GM18508 (cell line): ENCODE measurements around the gene KCNQ2.

ENCODE experiments used
- ATAC-seq: cut with Tn5 transposase; IDR thresholded peaks from one replicate; pipeline ENCODE4 v1.9.1; 2021; ENCODE audit warnings: moderate number of reproducible peaks; ENCODE audit not compliant: insufficient read depth, unreplicated experiment

KCNQ2 gene

DNA sequence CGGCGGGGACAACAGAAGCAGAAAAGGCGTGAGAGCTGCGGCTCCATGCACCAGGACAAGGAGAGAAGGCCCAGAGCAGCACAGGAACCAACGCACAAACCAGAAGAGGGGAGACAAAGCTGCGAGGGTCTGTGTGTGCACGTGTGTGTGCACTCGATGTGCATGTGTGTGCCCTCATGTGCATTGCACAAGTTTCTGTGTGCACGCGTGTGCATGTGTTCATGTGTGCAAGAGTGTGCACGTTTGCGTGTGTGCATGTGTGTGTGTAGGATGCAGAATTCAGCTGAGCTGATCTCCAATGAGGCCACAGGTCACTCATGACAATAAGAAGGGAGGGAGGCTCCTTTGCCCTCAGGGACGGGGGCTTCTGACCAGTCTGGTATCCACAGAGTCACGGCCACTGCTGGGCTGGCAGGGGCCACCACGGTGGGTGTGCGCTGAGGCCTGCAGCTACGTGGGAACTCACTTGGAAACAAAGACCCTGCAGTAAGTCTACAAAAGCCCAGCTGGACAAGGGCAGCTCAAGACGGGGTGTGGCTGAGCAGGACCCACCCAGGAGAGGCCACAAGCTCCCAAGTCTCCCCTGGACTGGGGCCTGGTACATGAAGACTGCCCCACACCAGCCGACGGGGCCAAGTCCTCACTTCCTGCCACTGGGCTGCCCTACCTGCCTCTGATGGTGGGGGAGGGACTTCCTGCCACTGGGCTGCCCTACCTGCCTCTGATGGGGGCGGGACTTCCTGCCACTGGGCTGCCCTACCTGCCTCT, 63.2 kb downstream of the KCNQ2 start:
- ATAC-seq, result no peak

GRCh38 chr20:63408684-63409046, 63.8 kb downstream of the KCNQ2 start:
- no peak for ATAC-seq

DNA sequence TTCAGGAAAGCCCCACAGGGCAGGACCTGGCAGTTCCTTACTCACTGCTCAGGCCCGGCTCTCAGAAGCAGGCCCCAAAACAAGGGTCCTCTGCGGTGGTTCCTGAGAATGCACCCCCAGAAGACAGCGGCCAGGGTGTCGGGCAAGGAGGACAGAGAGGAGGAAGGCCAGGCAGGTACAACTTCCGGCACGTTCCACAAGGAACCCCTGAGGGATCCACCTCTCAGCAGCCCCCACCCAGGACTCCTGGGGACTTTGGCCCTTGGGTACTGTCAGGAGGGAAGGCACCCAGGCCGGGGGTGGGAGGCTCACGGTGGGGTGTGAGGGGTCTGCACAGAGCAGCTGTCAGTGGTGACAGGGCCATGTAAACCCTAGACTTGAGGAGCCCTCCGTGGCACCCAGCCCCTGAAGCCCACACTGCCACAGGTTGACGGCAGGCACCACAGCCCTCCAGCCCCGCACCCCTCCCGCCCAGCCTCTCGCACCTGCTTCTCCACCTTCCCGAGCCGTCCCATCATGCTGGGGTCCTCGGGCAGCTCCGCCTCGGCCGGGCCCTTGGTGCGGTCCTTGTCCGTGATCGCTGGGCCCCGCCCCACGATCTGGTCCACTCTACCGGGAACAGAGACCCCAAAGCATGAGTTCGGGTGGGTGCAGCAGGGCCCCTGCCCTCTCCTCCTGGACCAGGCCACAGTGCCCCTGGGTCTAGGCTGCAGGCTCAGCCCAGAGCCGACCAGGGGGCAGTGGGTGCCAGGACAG, 64.3 kb downstream of the KCNQ2 start:
- no peak for ATAC-seq

DNA sequence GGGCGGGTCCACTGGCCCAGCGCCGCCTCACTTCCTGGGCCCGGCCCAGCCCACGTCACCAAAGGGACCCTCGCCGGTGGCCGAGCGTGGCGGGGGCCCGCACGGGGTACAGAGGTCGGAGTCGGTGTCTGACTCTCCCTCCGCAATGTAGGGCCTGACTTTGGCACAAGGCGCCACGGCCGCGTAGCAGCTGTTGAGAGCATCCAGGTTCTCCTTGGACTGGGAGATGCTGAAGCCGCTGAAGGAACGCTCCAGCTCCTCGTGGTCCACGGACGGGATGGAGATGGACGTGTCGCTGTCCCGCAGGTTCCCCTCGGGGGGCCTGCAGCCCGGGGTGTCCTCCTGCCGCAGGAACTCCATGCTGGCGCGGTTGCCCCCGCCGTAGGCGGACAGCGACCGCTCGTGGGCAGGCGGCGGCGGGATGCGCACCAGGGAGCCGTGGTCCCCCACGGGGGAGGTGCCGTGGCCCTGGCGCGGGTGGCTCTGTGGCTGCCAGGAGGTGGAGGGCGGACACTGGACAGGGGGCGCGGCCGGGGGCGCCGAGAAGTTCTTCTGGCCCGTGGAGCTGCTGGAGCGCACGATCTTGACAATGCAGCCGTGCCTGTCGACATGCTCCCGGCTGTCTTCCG, 65.7 kb downstream of the KCNQ2 start:
- ATAC-seq, result no peak

DNA sequence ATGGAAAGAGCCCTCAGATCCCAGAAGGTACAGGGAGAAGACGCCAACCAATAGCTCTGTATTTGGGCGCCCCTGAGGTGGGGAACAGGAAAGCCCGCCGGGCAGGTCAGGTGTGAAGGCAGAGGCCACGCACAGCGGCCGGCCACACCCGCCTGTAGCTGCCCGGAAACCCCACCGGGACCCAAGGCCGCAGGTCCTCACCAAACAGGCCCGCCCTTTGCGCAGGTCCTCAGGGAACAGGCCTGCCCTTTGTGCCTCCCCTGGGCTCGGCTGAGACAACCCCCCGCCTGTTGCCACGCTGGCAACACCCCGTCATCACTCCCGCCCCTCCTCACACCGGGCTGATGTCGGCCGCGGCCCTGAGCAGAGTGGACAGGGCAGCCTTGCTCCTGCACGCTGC, 66.4 kb downstream of the KCNQ2 start:
- ATAC-seq, result no peak

DNA sequence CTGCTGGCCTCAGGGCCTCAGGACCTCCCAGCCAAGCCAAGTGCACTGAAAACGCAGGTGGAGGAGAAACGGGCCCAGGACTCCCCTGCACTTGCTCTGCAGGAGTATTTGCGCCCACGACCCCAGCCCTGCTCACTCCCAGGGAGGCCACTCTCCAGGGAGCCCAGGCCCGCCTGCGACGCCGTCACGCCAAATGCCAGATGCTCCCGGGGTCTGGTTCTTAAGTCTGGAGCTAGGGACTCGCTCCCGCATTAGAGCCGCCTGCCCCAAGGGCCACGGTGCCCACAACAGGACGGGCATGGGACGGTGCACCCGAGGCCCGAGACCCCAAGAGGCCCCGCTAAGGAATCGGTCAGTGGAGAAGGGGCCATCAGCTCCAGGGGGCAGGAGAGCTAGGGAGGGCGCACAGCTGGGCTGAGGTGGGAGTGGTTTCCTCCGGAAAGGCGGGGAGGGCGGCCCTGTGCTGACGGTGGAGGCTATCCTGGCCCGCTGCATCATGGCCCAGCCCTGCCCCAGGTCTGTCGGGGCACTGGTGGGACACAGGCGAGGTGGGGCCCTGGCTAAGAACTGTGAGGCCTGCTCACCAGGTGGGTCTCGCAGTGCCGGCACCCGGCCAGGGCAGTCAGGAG, 67.2 kb downstream of the KCNQ2 start:
- no peak for ATAC-seq

DNA sequence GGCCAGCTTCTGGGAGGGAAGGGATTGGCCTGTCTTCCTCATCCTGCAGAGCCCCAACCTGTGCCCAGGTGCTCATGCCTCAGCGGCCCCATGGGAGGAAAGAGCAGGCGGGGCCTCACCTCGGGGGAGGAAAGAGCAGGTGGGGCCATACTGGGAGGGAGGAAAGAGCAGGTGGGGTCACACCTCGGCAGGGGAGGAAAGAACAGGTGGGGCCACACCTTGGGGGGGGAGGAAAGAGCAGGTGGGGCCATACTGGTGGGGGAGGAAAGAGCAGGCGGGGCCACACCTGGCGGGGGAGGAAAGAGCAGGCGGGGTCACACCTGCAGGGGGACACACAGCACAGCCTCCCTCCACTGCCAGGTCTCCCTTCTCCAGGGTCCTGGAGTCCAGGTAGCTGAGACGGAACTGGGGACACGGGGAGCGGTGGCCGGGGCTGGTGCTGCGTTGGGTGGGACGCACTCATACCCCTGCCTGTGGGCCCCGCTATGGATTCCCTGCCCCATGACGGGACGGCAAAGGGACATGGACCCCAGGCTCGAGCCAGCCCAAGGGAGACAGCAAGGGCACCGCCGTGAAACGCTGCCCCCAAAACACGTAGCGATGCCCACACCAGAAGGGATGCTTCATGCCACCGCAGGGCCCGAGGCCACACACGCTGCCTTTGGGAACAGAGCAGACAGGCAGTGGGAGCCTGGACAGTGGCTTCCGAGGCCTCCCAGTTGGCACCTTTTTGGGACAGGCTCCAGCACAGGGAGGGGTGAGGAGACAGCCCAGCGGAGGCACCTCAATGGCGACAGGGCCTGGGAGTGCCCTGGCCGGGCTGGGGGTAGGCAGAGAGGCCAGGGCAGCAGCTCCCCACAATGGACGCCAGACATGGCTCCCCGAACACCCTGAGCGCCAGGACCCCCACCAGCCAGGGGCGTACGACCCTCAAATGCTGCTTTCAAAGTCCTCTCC, 68.0 kb downstream of the KCNQ2 start:
- ATAC-seq, result no peak

- ATAC-seq, result no peak
These were observed 68.9 kb downstream of the KCNQ2 start for GRCh38 chr20:63403403-63404105.

DNA sequence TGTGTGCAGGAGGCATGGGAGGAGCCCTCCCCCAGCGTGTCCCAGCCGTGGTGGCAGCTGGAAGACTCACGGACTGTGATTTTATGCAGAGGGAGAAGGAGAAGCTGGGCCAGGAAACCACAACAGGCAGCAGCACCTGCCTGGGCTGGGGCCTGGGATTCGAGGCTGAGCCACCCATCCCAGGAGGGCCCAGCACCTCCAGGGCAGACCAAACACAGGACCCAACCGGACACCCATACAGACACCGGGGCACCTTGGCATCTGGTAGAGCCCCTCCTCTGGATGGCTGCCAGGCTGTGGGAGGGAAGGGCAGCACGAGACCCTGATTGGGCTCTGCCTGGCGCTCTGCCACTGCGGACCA, 69.6 kb downstream of the KCNQ2 start:
- ATAC-seq, result no peak

DNA sequence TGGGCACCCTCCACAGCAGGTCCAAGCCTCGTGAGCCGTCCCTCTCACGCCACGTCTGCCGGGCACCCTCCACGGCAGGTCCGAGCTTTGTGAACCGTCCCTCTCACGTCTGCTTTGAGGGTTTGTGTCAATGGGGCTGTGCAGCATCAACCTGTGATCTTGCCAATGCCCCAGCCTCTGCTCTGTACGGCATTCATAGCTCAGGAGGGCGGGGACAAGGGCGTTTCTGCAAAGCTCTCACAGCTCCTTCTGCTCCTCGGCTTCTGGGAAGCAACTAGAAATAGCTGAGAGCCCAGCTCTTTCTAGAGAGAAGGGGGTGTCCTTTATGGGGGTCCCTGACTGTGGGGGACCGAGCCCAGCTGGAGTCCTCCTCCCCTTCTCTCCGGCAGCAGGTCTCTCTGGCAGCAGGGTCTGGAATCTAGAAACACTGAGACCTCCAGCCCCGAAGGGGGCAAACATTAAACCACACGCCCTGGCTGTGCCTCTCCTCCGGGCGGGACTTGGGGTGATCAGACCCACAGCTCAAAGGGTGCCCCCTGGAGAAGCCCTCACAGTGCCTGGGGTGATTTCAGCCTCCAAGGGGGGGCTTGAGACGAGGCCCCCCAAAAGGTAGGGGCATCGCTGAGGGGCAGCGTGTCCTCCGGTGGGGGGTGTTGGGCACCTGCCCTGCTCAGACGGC, 70.1 kb downstream of the KCNQ2 start:
- no peak for ATAC-seq

- ATAC-seq, result no peak
These were observed 70.9 kb downstream of the KCNQ2 start for GRCh38 chr20:63401384-63402110.

GRCh38 chr20:63400486-63401210, 71.8 kb downstream of the KCNQ2 start:
- ATAC-seq, result no peak

DNA sequence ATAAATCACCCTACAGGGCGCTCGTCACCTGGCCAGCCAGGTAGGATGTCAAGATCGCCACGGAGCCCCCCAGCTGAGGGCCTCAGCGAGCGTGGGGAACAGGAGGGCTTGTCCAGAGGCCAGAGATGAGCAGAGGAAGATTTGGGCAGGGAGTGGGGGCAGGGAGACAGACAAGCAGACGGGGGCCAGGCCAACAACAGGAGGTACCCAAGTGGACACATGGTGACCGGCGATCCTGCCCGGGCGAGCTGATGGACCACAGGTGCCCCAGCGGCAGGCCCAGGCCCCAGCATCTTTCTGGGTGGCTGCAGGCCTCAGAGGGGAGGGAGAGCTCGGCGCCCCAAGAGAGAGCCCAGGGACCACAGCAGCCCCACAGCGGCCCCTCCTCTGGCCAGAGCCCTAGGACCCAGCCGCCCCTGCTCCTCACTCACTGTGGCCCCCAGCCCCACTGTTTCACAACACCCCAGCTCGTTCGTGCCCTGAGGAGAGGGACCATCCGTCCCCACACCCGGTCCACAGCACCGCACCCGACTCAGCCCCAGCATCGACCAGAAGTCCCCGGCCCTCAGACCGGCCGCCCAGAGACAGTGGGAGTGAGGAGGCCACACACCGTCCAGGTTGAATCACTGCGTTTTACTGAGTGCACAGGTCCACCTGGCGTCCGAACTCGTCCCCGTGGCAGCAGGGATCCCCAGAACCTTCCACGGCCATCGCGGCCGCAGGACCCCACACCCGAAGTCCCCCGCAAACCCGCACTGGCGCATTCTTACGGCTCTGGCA, 72.7 kb downstream of the KCNQ2 start:
- no peak for ATAC-seq

DNA sequence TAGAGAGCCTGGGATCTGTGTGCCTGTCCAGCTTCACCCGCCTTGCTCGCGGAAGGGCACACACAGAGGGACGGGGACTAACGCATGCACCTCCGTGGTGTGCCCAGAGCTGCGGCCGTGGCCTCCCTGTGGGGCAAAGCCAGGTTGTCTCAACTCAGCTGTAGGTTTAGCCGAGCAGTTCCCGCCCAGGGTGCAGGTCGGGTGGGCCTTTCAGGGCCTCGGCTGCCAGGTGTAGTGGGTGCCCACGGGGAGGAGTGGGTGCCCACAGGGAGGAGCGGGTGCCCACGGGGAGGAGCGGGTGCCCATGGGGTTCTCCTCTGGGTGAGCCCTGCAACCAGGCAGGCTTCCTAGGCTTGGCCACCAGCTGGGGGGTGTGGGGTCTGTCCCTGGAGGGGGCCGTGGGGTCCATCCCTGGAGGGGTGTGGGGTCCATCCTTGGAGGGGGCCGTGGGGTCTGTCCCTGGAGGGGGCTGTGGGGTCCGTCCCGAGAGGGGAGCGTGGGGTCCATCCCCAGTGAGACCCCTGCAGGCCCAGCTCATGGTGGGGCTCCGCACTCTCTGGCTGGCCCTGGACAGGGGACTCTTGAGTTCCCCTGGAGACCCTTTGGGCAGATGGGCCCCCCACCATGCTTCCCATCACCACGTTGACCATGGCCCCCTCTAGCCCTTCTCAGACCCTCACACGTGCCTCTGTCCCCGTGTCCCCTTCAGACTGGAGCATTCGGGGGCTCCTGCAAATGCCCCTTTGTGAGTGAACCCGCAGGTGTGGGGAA, 73.5 kb downstream of the KCNQ2 start:
- no peak for ATAC-seq

DNA sequence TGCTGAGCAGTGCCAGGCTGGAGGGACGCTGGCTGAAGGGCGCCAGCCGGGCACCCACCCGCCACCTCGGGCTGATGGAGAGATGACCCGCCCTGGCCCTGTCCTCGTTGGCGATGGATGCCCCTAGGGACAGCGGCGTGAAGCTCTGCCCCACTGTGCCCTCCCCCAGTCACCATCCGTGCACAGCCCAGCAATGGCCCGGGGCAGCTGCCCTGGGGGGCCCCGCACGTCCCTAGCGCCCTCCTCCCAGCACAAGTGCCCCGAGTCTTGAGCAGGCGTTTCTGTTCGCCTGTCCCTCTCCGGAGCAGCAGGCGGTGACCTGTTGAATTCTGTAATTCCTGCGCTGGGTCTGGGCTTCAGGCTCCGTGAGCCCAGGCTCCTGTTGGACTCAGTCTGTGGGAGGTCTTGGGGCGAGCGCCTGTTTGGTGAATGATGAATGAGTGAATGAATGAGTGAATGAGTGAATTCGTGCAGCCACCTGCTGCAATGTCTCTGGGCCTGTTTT, 74.5 kb downstream of the KCNQ2 start:
- no peak for ATAC-seq
